HL-60 (cell line): ENCODE data around the gene ZNF786.
"Not testable (repeated sequence)": the region's sequence is repeated elsewhere in the genome, so short reads cannot be mapped to it uniquely, and the experiment has no call there.

Experiments used
- DNase-seq, 2 experiments: peaks; one replicate each; pipeline ENCODE4 v3.0.0-alpha.2; 2010 to 2020; ENCODE audit warnings: low read depth in 1 of 2, low spot score in 1 of 2
- H3K27ac ChIP-seq: fragments of 250-450 bp; sonication (Bioruptor Pico); replicated peaks from 2 replicates; pipeline ENCODE4 v1.5.1; 2020; ENCODE audit warnings: mild to moderate bottlenecking, moderate library complexity
- H3K27me3 ChIP-seq: fragments of 250-450 bp; sonication (Bioruptor Pico); 2 replicates; pipeline ENCODE4 v1.5.1; 2021; ENCODE audit warnings: mild to moderate bottlenecking, moderate library complexity; ENCODE audit not compliant: insufficient read depth, poor library complexity, severe bottlenecking
- H3K4me3 ChIP-seq: replicated peaks from 2 replicates; pipeline ENCODE4 v1.5.1; 2011; ENCODE audit warnings: mild to moderate bottlenecking, control low read depth, low read length; ENCODE audit not compliant: insufficient read depth
- GABPA ChIP-seq: IDR thresholded peaks from 2 replicates; pipeline ENCODE4 v1.6.1; 2012; ENCODE audit warnings: low read depth
- POLR2AphosphoS5 ChIP-seq: IDR thresholded peaks from 2 replicates; pipeline ENCODE4 v1.6.1; 2012; ENCODE audit warnings: low read depth
- SPI1 ChIP-seq: IDR thresholded peaks from 2 replicates; pipeline ENCODE4 v1.6.1; 2012; ENCODE audit warnings: low read depth, mild to moderate bottlenecking, borderline replicate concordance
- TF ChIP-seq, protein P1 (sequence below): IDR thresholded peaks from 2 replicates; pipeline ENCODE4 v1.6.1; 2012; ENCODE audit warnings: low read depth; ENCODE audit not compliant: insufficient replicate concordance
- TF ChIP-seq, protein P2 (sequence below): IDR thresholded peaks from one replicate; pipeline ENCODE4 v1.5.1; 2011; ENCODE audit warnings: low read length, control low read depth, inconsistent platforms; ENCODE audit not compliant: insufficient read depth

The ZNF786 gene

DNA sequence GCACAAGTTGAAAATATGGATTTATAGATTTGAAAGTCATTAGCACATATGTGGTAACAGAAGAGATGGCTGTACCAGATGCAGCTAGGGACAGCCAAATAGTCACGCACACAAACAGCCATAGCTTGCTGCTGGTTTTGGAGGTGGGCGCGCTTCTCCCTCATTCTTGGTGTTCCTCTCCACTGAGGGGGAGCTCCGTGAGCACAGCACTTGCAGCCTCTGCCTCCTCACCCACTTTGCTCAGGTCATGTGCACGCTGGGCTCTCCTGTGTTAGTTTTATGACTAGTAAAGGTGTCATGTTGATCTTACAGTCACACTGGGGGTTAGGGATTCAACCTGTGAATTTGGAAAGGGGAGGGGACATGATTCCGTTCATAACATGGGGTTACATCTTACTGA is 8.5 kb upstream of the ZNF786 start:
- TF ChIP-seq SPI1 (no peak), POLR2AphosphoS5 (no peak), GABPA (no peak)
- TF ChIP-seq, protein P1, sequence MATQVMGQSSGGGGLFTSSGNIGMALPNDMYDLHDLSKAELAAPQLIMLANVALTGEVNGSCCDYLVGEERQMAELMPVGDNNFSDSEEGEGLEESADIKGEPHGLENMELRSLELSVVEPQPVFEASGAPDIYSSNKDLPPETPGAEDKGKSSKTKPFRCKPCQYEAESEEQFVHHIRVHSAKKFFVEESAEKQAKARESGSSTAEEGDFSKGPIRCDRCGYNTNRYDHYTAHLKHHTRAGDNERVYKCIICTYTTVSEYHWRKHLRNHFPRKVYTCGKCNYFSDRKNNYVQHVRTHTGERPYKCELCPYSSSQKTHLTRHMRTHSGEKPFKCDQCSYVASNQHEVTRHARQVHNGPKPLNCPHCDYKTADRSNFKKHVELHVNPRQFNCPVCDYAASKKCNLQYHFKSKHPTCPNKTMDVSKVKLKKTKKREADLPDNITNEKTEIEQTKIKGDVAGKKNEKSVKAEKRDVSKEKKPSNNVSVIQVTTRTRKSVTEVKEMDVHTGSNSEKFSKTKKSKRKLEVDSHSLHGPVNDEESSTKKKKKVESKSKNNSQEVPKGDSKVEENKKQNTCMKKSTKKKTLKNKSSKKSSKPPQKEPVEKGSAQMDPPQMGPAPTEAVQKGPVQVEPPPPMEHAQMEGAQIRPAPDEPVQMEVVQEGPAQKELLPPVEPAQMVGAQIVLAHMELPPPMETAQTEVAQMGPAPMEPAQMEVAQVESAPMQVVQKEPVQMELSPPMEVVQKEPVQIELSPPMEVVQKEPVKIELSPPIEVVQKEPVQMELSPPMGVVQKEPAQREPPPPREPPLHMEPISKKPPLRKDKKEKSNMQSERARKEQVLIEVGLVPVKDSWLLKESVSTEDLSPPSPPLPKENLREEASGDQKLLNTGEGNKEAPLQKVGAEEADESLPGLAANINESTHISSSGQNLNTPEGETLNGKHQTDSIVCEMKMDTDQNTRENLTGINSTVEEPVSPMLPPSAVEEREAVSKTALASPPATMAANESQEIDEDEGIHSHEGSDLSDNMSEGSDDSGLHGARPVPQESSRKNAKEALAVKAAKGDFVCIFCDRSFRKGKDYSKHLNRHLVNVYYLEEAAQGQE: no peak
- TF ChIP-seq, protein P2, sequence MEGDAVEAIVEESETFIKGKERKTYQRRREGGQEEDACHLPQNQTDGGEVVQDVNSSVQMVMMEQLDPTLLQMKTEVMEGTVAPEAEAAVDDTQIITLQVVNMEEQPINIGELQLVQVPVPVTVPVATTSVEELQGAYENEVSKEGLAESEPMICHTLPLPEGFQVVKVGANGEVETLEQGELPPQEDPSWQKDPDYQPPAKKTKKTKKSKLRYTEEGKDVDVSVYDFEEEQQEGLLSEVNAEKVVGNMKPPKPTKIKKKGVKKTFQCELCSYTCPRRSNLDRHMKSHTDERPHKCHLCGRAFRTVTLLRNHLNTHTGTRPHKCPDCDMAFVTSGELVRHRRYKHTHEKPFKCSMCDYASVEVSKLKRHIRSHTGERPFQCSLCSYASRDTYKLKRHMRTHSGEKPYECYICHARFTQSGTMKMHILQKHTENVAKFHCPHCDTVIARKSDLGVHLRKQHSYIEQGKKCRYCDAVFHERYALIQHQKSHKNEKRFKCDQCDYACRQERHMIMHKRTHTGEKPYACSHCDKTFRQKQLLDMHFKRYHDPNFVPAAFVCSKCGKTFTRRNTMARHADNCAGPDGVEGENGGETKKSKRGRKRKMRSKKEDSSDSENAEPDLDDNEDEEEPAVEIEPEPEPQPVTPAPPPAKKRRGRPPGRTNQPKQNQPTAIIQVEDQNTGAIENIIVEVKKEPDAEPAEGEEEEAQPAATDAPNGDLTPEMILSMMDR: no peak
- Histone ChIP-seq H3K27ac (no peak overlapping the region), H3K27me3 (no peaks in the 10 kb centered on the region), H3K4me3 (no peak overlapping the region)
- DNase-seq: no peak

DNA sequence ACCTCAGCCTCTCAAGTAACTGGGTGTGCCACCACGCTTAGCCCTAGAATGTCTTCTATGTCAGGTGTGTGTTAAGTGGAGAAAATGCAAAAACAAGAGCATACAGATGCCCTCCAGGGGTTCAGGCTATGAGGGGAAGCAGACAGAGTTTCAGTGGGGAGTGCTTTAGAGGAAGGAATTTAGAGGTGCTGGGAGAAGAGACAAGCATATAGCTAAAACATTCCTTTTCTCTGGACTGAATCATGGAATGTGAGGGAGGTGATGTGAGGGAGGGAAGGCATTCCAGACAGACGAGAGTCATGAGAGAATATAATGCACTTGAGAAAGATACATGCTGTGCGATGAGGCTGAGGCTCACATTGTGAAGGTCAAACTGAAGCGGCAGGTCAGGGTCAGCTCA is 6.6 kb upstream of the ZNF786 start:
- Histone ChIP-seq H3K27ac (no peak overlapping the region), H3K4me3 (no peak overlapping the region), H3K27me3 (no peaks in the 10 kb centered on the region)
- no peak for TF ChIP-seq POLR2AphosphoS5
- TF ChIP-seq SPI1: no peak
- TF ChIP-seq, protein P1: no peak
- no peak for TF ChIP-seq GABPA
- TF ChIP-seq, protein P2: no peak
- no peak for DNase-seq

DNA sequence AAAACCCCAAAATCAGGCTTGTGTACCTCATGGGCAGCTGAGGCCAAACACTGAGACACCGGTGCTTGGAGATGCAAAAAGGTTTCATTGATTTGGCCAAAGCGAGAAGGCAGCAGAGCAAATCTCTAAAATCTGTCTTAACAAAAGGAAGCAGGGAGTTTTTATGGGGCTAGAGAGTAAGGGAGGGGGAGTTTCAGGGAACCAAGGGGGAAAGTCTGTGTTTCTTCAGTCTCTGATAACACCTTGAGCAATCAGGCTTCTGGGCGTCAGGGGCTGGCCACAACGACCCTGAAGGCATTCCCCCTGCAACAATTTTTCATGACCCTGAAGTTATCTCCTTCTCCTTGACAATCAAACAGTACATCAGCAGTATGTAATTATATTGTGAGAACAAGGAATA is 2.7 kb upstream of the ZNF786 start:
- Histone ChIP-seq H3K27ac (no peak overlapping the region), H3K27me3 (no peaks in the 10 kb centered on the region), H3K4me3 (no peak overlapping the region)
- no peak for TF ChIP-seq GABPA
- no peak for TF ChIP-seq POLR2AphosphoS5
- TF ChIP-seq, protein P2: no peak
- TF ChIP-seq SPI1: no peak
- TF ChIP-seq, protein P1: no peak
- no peak for DNase-seq

DNA sequence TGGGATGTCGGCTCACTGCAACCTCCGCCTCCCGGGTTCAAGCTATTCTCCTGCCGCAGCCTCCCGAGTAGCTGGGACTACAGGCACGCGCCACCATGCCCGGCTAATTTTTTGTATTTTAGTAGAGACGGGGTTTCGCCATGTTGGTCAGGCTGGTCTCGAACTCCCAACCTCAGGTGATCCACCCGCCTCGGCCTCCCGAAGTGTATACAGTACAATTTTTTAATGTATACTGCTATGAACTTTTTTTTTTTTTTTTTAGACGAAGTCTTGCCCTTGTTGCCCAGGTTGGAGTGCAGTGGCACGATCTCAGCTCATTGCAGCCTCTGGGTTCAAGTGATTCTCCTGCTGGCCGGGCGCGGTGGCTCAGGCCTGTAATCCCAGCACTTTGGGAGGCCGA is 1.7 kb upstream of the ZNF786 start:
- not testable (repeated sequence) for H3K27me3 ChIP-seq, H3K4me3 ChIP-seq, H3K27ac ChIP-seq, DNase-seq
